IMR-90 (cell line): ENCODE data around the gene SDK1. TPM values are rescaled to one million over a fixed set of nuclear protein-coding genes. Genes with fewer than 3 reads are reported as not detected.

ENCODE experiments used
- ATAC-seq: fragments of 200-7000 bp; cut with Tn5 transposase; 2 replicates; pipeline ENCODE4 v1.9.1; 2020; ENCODE audit warnings: low read depth, mild to moderate bottlenecking, moderate library complexity
- BruUV-seq: library from RNA; stranded (reverse); fragments of 400-500 nt; replicated peaks from 2 replicates; lab custom pipeline; 2021; lab: Mats Ljungman, UMichigan
- CTCF ChIA-PET: fragments of 300-600 bp; formaldehyde crosslinking; extraction: SDS; loops from one replicate; lab custom pipeline; 2021; ENCODE audit warnings: antibody characterized with exemption; lab: Yijun Ruan, JAX
- POLR2A ChIA-PET: fragments of 300-600 bp; sonication (Branson Sonifier 250); formaldehyde crosslinking; loops from one replicate; lab custom pipeline; 2022; ENCODE audit warnings: antibody characterized with exemption; ENCODE audit not compliant: unreplicated experiment; lab: Charles Lee
- DNase-seq: peaks from one replicate; pipeline ENCODE4 v3.0.0; 2013
- H2AFZ ChIP-seq: replicated peaks from 2 replicates; pipeline ENCODE3; 2013; ENCODE audit warnings: low read length, mild to moderate bottlenecking; ENCODE audit not compliant: poor library complexity
- H2AK5ac ChIP-seq: 2 replicates; pipeline ENCODE4 v1.6.1; 2013; ENCODE audit warnings: low read depth, low read length, inconsistent platforms
- H2AK9ac ChIP-seq: replicated peaks from 2 replicates; pipeline ENCODE3; 2013; ENCODE audit warnings: mild to moderate bottlenecking, low read depth, low read length, moderate library complexity; ENCODE audit not compliant: poor library complexity
- H2BK120ac ChIP-seq: 2 replicates; pipeline ENCODE4 v1.6.1; 2013; ENCODE audit warnings: low read depth, low read length, inconsistent platforms
- H2BK15ac ChIP-seq: 3 replicates; pipeline ENCODE4 v1.6.1; 2013; ENCODE audit warnings: low read depth, low read length, inconsistent platforms
- H2BK20ac ChIP-seq: 2 replicates; pipeline ENCODE4 v1.6.1; 2013; ENCODE audit warnings: low read depth, mild to moderate bottlenecking, inconsistent platforms, low read length, moderate library complexity
- H2BK5ac ChIP-seq: 2 replicates; pipeline ENCODE4 v1.6.1; 2013; ENCODE audit warnings: mild to moderate bottlenecking, low read depth, low read length, inconsistent platforms; ENCODE audit not compliant: poor library complexity, severe bottlenecking
- H3K14ac ChIP-seq: replicated peaks from 2 replicates; pipeline ENCODE4 v1.6.1; 2013; ENCODE audit warnings: low read depth, low read length, inconsistent platforms
- H3K18ac ChIP-seq: 2 replicates; pipeline ENCODE4 v1.6.1; 2013; ENCODE audit warnings: low read depth, low read length, control low read depth
- H3K23ac ChIP-seq: 2 replicates; pipeline ENCODE4 v1.6.1; 2013; ENCODE audit warnings: low read depth, low read length, inconsistent platforms
- H3K27ac ChIP-seq: 2 replicates; pipeline ENCODE4 v1.5.1; 2013; ENCODE audit warnings: mild to moderate bottlenecking, control low read depth, low read length; ENCODE audit not compliant: insufficient read depth
- H3K27me3 ChIP-seq: 2 replicates; pipeline ENCODE4 v1.6.1; 2013; ENCODE audit warnings: low read length; ENCODE audit not compliant: control insufficient read depth, insufficient read depth
- H3K36me3 ChIP-seq: 2 replicates; pipeline ENCODE4 v1.6.1; 2013; ENCODE audit warnings: low read length, mixed read lengths; ENCODE audit not compliant: control insufficient read depth, insufficient read depth
- H3K4ac ChIP-seq: 2 replicates; pipeline ENCODE4 v1.6.1; 2013; ENCODE audit warnings: low read depth, low read length, inconsistent platforms
- H3K4me1 ChIP-seq: 2 replicates; pipeline ENCODE4 v1.6.1; 2013; ENCODE audit warnings: low read length, mixed read lengths; ENCODE audit not compliant: control insufficient read depth, insufficient read depth
- H3K4me2 ChIP-seq: 2 replicates; pipeline ENCODE4 v1.6.1; 2013; ENCODE audit warnings: low read depth, mild to moderate bottlenecking, control low read depth, low read length, moderate library complexity
- H3K4me3 ChIP-seq: 2 replicates; pipeline ENCODE4 v1.5.1; 2013; ENCODE audit warnings: low read depth, mild to moderate bottlenecking, control low read depth, low read length, moderate library complexity; ENCODE audit not compliant: insufficient read depth
- H3K56ac ChIP-seq: 2 replicates; pipeline ENCODE4 v1.6.1; 2013; ENCODE audit warnings: low read length, inconsistent platforms; ENCODE audit not compliant: insufficient read depth; ENCODE audit errors: extremely low read depth
- H3K79me1 ChIP-seq, 2 experiments: 2 replicates each; pipeline ENCODE4 v1.6.1; 2013; ENCODE audit warnings: low read length in 2 of 2, inconsistent platforms in 1 of 2, low read depth in 1 of 2
- H3K9ac ChIP-seq: 2 replicates; pipeline ENCODE4 v1.6.1; 2013; ENCODE audit warnings: low read depth, low read length, control low read depth
- H3K9me1 ChIP-seq: 2 replicates; pipeline ENCODE4 v1.6.1; 2013; ENCODE audit warnings: low read length, inconsistent platforms; ENCODE audit not compliant: insufficient read depth
- H3K9me3 ChIP-seq: 2 replicates; pipeline ENCODE4 v1.6.1; 2013; ENCODE audit warnings: low read length; ENCODE audit not compliant: control insufficient read depth, insufficient read depth
- H4K20me1 ChIP-seq: 2 replicates; pipeline ENCODE4 v1.6.1; 2013; ENCODE audit warnings: low read length, inconsistent platforms; ENCODE audit not compliant: insufficient read depth
- H4K5ac ChIP-seq: 2 replicates; pipeline ENCODE4 v1.6.1; 2013; ENCODE audit warnings: mild to moderate bottlenecking, low read depth, low read length, control low read depth
- H4K8ac ChIP-seq, 2 experiments: 2 replicates each; pipeline ENCODE4 v1.6.1; 2013; ENCODE audit warnings: low read depth in 2 of 2, low read length in 2 of 2, control low read depth in 1 of 2, inconsistent platforms in 1 of 2
- H4K91ac ChIP-seq: 2 replicates; pipeline ENCODE4 v1.6.1; 2013; ENCODE audit warnings: low read depth, low read length, inconsistent platforms; ENCODE audit not compliant: insufficient read depth
- CHD1 ChIP-seq: IDR thresholded peaks from 2 replicates; pipeline ENCODE4 v1.6.1; 2012; ENCODE audit warnings: low read depth, low read length, improper control_type of control experiment
- FOS ChIP-seq: fragments of 150-350 bp; IDR thresholded peaks from 2 replicates; pipeline ENCODE4 v1.6.1; 2016; ENCODE audit warnings: low read depth, low read length
- MXI1 ChIP-seq: IDR thresholded peaks from 2 replicates; pipeline ENCODE4 v1.6.1; 2012; ENCODE audit warnings: low read depth, mild to moderate bottlenecking, low read length, moderate library complexity, borderline replicate concordance
- POLR2A ChIP-seq: IDR thresholded peaks from 2 replicates; pipeline ENCODE4 v1.6.1; 2012; ENCODE audit warnings: mild to moderate bottlenecking, low read depth, low read length
- RAD21 ChIP-seq: IDR thresholded peaks from 2 replicates; pipeline ENCODE4 v1.6.1; 2012; ENCODE audit warnings: low read length, improper control_type of control experiment
- RFX5 ChIP-seq: IDR thresholded peaks from 2 replicates; pipeline ENCODE4 v1.8.0; 2012; ENCODE audit warnings: low read depth, mild to moderate bottlenecking, low read length, moderate library complexity
- USF2 ChIP-seq: fragments of 150-350 bp; IDR thresholded peaks from 2 replicates; pipeline ENCODE4 v1.6.1; 2017; ENCODE audit warnings: mild to moderate bottlenecking, antibody characterized with exemption, low read length, low read depth
- WGBS, 2 experiments: methylation state at CpG; one replicate each; pipeline versions ENCODE4 v1.1.5 to v1.1.7; 2013; ENCODE audit warnings: missing lambda C conversion rate in 2 of 2; ENCODE audit not compliant: insufficient read length in 1 of 2; ENCODE audit errors: extremely low coverage in 2 of 2; 5-methylcytosine and 5-hydroxymethylcytosine counted together
- dilution Hi-C: fragments of 300-500 bp; cut with HindIII; formaldehyde crosslinking; loops from one replicate; pipeline ENCODE4 v1.14.3; 2018; ENCODE audit warnings: low sequenced_read_pairs; ENCODE audit not compliant: unreplicated experiment
- in situ Hi-C: fragments of 300-500 bp; cut with MboI; formaldehyde crosslinking; loops from 3 replicates; pipeline ENCODE4 v1.14.3; 2019; ENCODE audit warnings: low sequenced_read_pairs, inconsistent platforms, mixed read lengths
- intact Hi-C: fragments of 100-400 bp; cut with micrococcal nuclease; formaldehyde crosslinking; loops from 2 replicates; pipeline ENCODE4 v1.10.0; 2022
- polyA plus RNA-seq, 3 experiments: library from polyadenylated mRNA; depleted of rRNA; stranded (reverse); fragments of >200 nt; gene quantifications; 2 replicates each; pipeline ENCODE4 v1.2.3, GENCODE V29; 2012; ENCODE audit warnings: low replicate concordance in 1 of 3
- total RNA-seq: library from RNA; depleted of rRNA; stranded (reverse); fragments of >200 nt; gene quantifications from 2 replicates; pipeline ENCODE4 v1.2.3, GENCODE V29; 2012
- TF ChIP-seq, protein P1 (sequence below): conservative IDR thresholded peaks from 2 replicates; pipeline ENCODE4 v1.5.1; 2012; ENCODE audit warnings: mild to moderate bottlenecking, low read depth, low read length, improper control_type of control experiment

SDK1 gene
- total and polyA plus RNA-seq, 2 of the 4 experiments (the other 2 are of a cell fraction): 1.5 to 1.6 TPM

DNA sequence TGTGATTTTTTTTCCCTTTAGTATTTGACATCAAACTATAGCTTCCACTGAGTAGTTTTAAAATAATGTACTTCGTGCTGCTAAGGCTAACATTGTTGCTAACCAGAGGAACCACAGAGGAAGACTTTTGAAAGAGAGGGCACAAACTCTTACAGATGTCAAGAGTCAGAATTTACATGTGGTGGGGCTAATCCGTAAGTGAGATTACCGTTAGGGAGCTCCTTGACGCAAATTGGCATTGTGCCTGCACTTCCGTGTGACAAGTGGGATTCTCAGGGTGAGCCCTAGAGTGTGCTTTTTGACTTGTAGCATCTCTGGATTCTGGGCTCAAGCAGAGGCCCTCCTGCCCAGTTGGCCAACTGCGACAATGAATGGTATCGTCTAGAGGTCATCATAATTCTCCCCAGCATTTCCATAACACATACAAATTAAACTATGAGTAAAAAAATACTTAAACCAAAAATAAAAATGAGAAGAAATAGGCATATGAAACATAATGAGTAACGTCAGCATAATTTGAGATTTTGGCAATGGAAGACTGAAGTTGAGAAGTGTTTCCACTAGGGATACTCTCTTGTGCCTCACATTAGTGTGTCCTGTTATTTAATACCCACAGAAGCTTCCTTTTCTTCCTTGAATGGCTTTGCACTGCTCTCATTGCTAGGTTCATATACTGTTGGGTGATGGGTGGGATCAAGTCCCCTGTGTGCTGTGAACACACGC lies 164.0 kb downstream of the SDK1 start:
- in situ Hi-C loops (no loop called here), intact Hi-C loops (no loop called here), dilution Hi-C loops (no loop called here)
- no peak overlapping the region for H4K91ac ChIP-seq
- no peak overlapping the region for H3K4me3 ChIP-seq
- no peaks in the 10 kb centered on the region for H3K27me3 ChIP-seq
- CTCF ChIA-PET: no interaction called here
- H3K23ac ChIP-seq: no peak overlapping the region
- H4K20me1 ChIP-seq: no peaks in the 10 kb centered on the region
- H3K4ac ChIP-seq: no peak overlapping the region
- H3K79me1 ChIP-seq: no peaks in the 10 kb centered on the region
- no TSS peak for BruUV-seq
- ATAC-seq: no peak
- no peaks in the 10 kb centered on the region for H3K9me3 ChIP-seq
- no peak overlapping the region for H2AK5ac ChIP-seq
- H3K14ac ChIP-seq: no peak overlapping the region
- POLR2A ChIA-PET: no interaction called here
- no peak overlapping the region for H2BK20ac ChIP-seq
- no peak overlapping the region for H2BK120ac ChIP-seq
- no peak overlapping the region for H2AFZ ChIP-seq
- DNase-seq: no peak
- no peak overlapping the region for H2BK15ac ChIP-seq
- H4K5ac ChIP-seq: no peak overlapping the region
- H3K4me1 ChIP-seq: no peaks in the 10 kb centered on the region
- H2BK5ac ChIP-seq: no peak overlapping the region
- H3K27ac ChIP-seq: no peak overlapping the region
- no peak overlapping the region for H3K56ac ChIP-seq
- H3K4me2 ChIP-seq: no peak overlapping the region
- no peak overlapping the region for H3K18ac ChIP-seq
- no peaks in the 10 kb centered on the region for H3K9me1 ChIP-seq
- TF ChIP-seq RAD21 (no peak), MXI1 (no peak), USF2 (no peak), RFX5 (no peak), FOS (no peak), CHD1 (no peak), POLR2A (no peak)
- TF ChIP-seq, protein P1, sequence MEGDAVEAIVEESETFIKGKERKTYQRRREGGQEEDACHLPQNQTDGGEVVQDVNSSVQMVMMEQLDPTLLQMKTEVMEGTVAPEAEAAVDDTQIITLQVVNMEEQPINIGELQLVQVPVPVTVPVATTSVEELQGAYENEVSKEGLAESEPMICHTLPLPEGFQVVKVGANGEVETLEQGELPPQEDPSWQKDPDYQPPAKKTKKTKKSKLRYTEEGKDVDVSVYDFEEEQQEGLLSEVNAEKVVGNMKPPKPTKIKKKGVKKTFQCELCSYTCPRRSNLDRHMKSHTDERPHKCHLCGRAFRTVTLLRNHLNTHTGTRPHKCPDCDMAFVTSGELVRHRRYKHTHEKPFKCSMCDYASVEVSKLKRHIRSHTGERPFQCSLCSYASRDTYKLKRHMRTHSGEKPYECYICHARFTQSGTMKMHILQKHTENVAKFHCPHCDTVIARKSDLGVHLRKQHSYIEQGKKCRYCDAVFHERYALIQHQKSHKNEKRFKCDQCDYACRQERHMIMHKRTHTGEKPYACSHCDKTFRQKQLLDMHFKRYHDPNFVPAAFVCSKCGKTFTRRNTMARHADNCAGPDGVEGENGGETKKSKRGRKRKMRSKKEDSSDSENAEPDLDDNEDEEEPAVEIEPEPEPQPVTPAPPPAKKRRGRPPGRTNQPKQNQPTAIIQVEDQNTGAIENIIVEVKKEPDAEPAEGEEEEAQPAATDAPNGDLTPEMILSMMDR: no peak
- H2AK9ac ChIP-seq: no peak overlapping the region
- no peaks in the 10 kb centered on the region for H3K36me3 ChIP-seq
- no peak overlapping the region for H4K8ac ChIP-seq
- 84% methylated on average over 3 of the region's 9 CpGs; no CpG with 5 or more reads in 1 of the 2 experiments for WGBS, 2 experiments
- H3K9ac ChIP-seq: no peak overlapping the region
